GM23338 (cell line): ENCODE data around the gene ZFYVE27. TPM values are rescaled to one million over a fixed set of nuclear protein-coding genes. Genes with fewer than 3 reads are reported as not detected.

ENCODE experiments used
- ATAC-seq: fragments of 200-7000 bp; cut with Tn5 transposase; 3 replicates; pipeline ENCODE4 v1.9.1; 2020
- DNase-seq: peaks from one replicate; pipeline ENCODE4 v3.0.0-alpha.2; 2015; ENCODE audit warnings: low spot score
- H2AFZ ChIP-seq: fragments of 200-600 bp; sonication (generic); 2 replicates; pipeline ENCODE4 v1.8.0; 2016; ENCODE audit warnings: antibody characterized with exemption, mild to moderate bottlenecking, moderate library complexity
- H3F3A ChIP-seq: fragments of 200-600 bp; sonication (generic); replicated peaks from 2 replicates; pipeline ENCODE4 v1.8.0; 2017; ENCODE audit warnings: antibody characterized with exemption, mixed run types, low read depth
- H3K27ac ChIP-seq: fragments of 200-600 bp; sonication (generic); 2 replicates; pipeline ENCODE4 v1.6.1; 2016; ENCODE audit warnings: low read depth
- H3K27me3 ChIP-seq: fragments of 200-600 bp; sonication (generic); 2 replicates; pipeline ENCODE4 v1.8.0; 2016; ENCODE audit warnings: mild to moderate bottlenecking, mixed run types, moderate library complexity; ENCODE audit not compliant: insufficient read depth
- H3K36me3 ChIP-seq: fragments of 200-600 bp; sonication (generic); 2 replicates; pipeline ENCODE4 v1.8.0; 2016; ENCODE audit warnings: mild to moderate bottlenecking; ENCODE audit not compliant: insufficient read depth
- H3K4me1 ChIP-seq: fragments of 200-600 bp; sonication (generic); 2 replicates; pipeline ENCODE4 v1.8.0; 2016; ENCODE audit warnings: mild to moderate bottlenecking, moderate library complexity; ENCODE audit not compliant: insufficient read depth
- H3K4me2 ChIP-seq: fragments of 200-600 bp; sonication (generic); 2 replicates; pipeline ENCODE4 v1.7.1; 2017; ENCODE audit warnings: mixed run types
- H3K4me3 ChIP-seq: fragments of 200-600 bp; sonication (generic); 2 replicates; pipeline ENCODE4 v1.6.1; 2016; ENCODE audit warnings: mixed run types
- H3K79me2 ChIP-seq: fragments of 200-600 bp; sonication (generic); replicated peaks from 2 replicates; pipeline ENCODE4 v1.8.0; 2017; ENCODE audit warnings: mild to moderate bottlenecking; ENCODE audit not compliant: insufficient read depth
- H3K9me2 ChIP-seq: fragments of 200-600 bp; sonication (generic); 2 replicates; pipeline ENCODE4 v1.8.0; 2017; ENCODE audit not compliant: insufficient read depth
- H4K20me1 ChIP-seq: fragments of 200-600 bp; sonication (generic); replicated peaks from 2 replicates; pipeline ENCODE4 v1.8.0; 2017; ENCODE audit warnings: mild to moderate bottlenecking; ENCODE audit not compliant: insufficient read depth
- H3K27ac Mint-ChIP-seq: 2 replicates; pipeline ENCODE4 v1.8.0; 2020; ENCODE audit warnings: inconsistent platforms, mild to moderate bottlenecking, moderate library complexity, mixed read lengths
- H3K27me3 Mint-ChIP-seq: 3 replicates; pipeline ENCODE4 v1.8.0; 2022; ENCODE audit warnings: low read depth, mild to moderate bottlenecking, moderate library complexity, mixed read lengths, inconsistent platforms; ENCODE audit not compliant: insufficient read depth, poor library complexity
- H3K36me3 Mint-ChIP-seq: 3 replicates; pipeline ENCODE4 v1.8.0; 2021; ENCODE audit warnings: low read depth, mild to moderate bottlenecking, inconsistent platforms, moderate library complexity, mixed read lengths
- H3K4me1 Mint-ChIP-seq: 3 replicates; pipeline ENCODE4 v1.8.0; 2020; ENCODE audit warnings: mild to moderate bottlenecking, inconsistent platforms, mixed read lengths
- H3K4me3 Mint-ChIP-seq: 3 replicates; pipeline ENCODE4 v1.8.0; 2021; ENCODE audit warnings: moderate library complexity, mild to moderate bottlenecking, inconsistent platforms, mixed read lengths
- H3K9me3 Mint-ChIP-seq: 3 replicates; pipeline ENCODE4 v1.8.0; 2020; ENCODE audit warnings: moderate library complexity, mild to moderate bottlenecking, inconsistent platforms, mixed read lengths
- CREB1 ChIP-seq: fragments of 250-450 bp; sonication (Bioruptor Pico); IDR thresholded peaks from 2 replicates; pipeline ENCODE4 v1.5.0; 2020; ENCODE audit warnings: low read depth, mild to moderate bottlenecking, moderate library complexity
- CTCF ChIP-seq, 2 experiments: fragments of 200-600 bp in 1 of 2; sonication (generic) in 1 of 2; conservative IDR thresholded peaks; 2 replicates each; pipeline versions ENCODE4 v1.5.1 to v1.6.1; 2016 to 2017; ENCODE audit warnings: antibody characterized with exemption in 2 of 2, low read depth in 2 of 2, mild to moderate bottlenecking in 2 of 2, moderate library complexity in 1 of 2
- ETS1 ChIP-seq: IDR thresholded peaks from 2 replicates; pipeline ENCODE4 v1.6.1; 2016; ENCODE audit warnings: antibody characterized with exemption
- EZH2 ChIP-seq: fragments of 200-600 bp; sonication (generic); IDR thresholded peaks from one replicate; pipeline ENCODE4 v1.8.0; 2017; ENCODE audit warnings: antibody characterized with exemption, mild to moderate bottlenecking, low read depth; ENCODE audit not compliant: unreplicated experiment
- EZH2phosphoT487 ChIP-seq: fragments of 200-600 bp; sonication (generic); IDR thresholded peaks from one replicate; pipeline ENCODE4 v1.8.1; 2018; ENCODE audit warnings: antibody characterized with exemption; ENCODE audit not compliant: unreplicated experiment
- JUNB ChIP-seq: IDR thresholded peaks from one replicate; pipeline ENCODE4 v1.6.1; 2016; ENCODE audit warnings: antibody characterized with exemption; ENCODE audit not compliant: unreplicated experiment
- NANOG ChIP-seq: IDR thresholded peaks from 2 replicates; pipeline ENCODE4 v1.6.1; 2016; ENCODE audit warnings: antibody characterized with exemption, borderline replicate concordance
- POLR2AphosphoS5 ChIP-seq: IDR thresholded peaks from 2 replicates; pipeline ENCODE4 v1.6.1; 2016; ENCODE audit warnings: antibody characterized with exemption, low read depth
- REST ChIP-seq: IDR thresholded peaks from one replicate; pipeline ENCODE4 v1.6.1; 2018; ENCODE audit warnings: antibody characterized with exemption; ENCODE audit not compliant: unreplicated experiment
- STAT1 ChIP-seq: IDR thresholded peaks from one replicate; pipeline ENCODE4 v1.6.1; 2016; ENCODE audit warnings: antibody characterized with exemption; ENCODE audit not compliant: unreplicated experiment
- ZNF114 ChIP-seq: fragments of 250-450 bp; sonication (Bioruptor Pico); IDR thresholded peaks from 2 replicates; pipeline ENCODE4 v1.5.0; 2020; ENCODE audit warnings: mild to moderate bottlenecking, moderate library complexity
- ZNF331 ChIP-seq: fragments of 250-450 bp; sonication (Bioruptor Pico); IDR thresholded peaks from 2 replicates; pipeline ENCODE4 v1.5.0; 2020; ENCODE audit warnings: low read depth, mild to moderate bottlenecking, moderate library complexity
- ZNF462 ChIP-seq: fragments of 250-450 bp; sonication (Bioruptor Pico); IDR thresholded peaks from 2 replicates; pipeline ENCODE4 v1.5.0; 2020; ENCODE audit warnings: mild to moderate bottlenecking, moderate library complexity
- polyA plus RNA-seq: library from polyadenylated mRNA; unstranded; fragments of >200 nt; fragmentation: Nextera tagmentation; extraction: Ambion mirVana; gene quantifications from 2 replicates; pipeline ENCODE4 v1.2.1, GENCODE V29; 2016
- total RNA-seq: library from RNA; depleted of rRNA; stranded (reverse); fragments of >200 nt; shearing (Covaris generic); gene quantifications from 2 replicates; pipeline ENCODE4 v1.2.3, GENCODE V29; 2014

Gene ZFYVE27
- total and polyA plus RNA-seq, 2 experiments from 2014 or later: 15.0 to 25.8 TPM

- Mint-ChIP-seq H3K4me3 (no peak overlapping the region), H3K9me3 (peaks cover 3% of the 10 kb centered on the region; the same call in 2 of the 3 replicates), H3K27me3 (peaks cover 53% of the 10 kb centered on the region), H3K4me1 (peaks cover 25% of the 10 kb centered on the region), H3K36me3 (no peaks in the 10 kb centered on the region; the same call in 2 of the 3 replicates), H3K27ac (no peak overlapping the region)
- Histone ChIP-seq H3K4me3 (no peak overlapping the region), H3F3A (no peaks in the 10 kb centered on the region), H2AFZ (no peak overlapping the region), H3K4me1 (peaks cover 10% of the 10 kb centered on the region; the same call in 1 of the 2 replicates), H3K27me3 (peaks cover 47% of the 10 kb centered on the region), H3K36me3 (no peaks in the 10 kb centered on the region), H3K27ac (no peak overlapping the region), H3K9me2 (no peaks in the 10 kb centered on the region), H3K4me2 (no peak overlapping the region), H4K20me1 (no peaks in the 10 kb centered on the region; the same call in 1 of the 2 replicates), H3K79me2 (no peaks in the 10 kb centered on the region)
- no peak for ATAC-seq
- no peak for DNase-seq
- TF ChIP-seq NANOG (no peak), JUNB (no peak), EZH2phosphoT487 (no peak), REST (no peak), CREB1 (CRISPR knock-in tag) (no peak), EZH2 (no peak), ETS1 (no peak), STAT1 (no peak), ZNF462 (CRISPR knock-in tag) (no peak), CTCF (conservative IDR thresholded peaks at IDR 0.05; ENCODE audit: low read depth in 2 of 2) (no peak), ZNF331 (CRISPR knock-in tag) (no peak), ZNF114 (CRISPR knock-in tag) (no peak), POLR2AphosphoS5 (no peak)
Observed at GRCh38 chr10:97768322-97769315, 31.7 kb downstream of the ZFYVE27 start.
